ENCODE measurements around the gene CCDC81. TPM values are rescaled to one million over a fixed set of nuclear protein-coding genes. Genes with fewer than 3 reads are reported as not detected.

CCDC81 gene
- total and polyA plus RNA-seq, 2 of the 13 experiments (the other 11 are each of a cell fraction or from before 2014, with no cell fraction given) = 0.15 to 0.22 TPM

GRCh38 chr11:86463120-86463519 lies 88.4 kb downstream of the CCDC81 start (continued):
- TF ChIP-seq, protein P1, sequence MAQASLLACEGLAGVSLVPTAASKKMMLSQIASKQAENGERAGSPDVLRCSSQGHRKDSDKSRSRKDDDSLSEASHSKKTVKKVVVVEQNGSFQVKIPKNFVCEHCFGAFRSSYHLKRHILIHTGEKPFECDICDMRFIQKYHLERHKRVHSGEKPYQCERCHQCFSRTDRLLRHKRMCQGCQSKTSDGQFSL (CRISPR knock-in tag; IDR thresholded peaks at IDR 0.05) = no peak
- TF ChIP-seq TAF15 (IDR thresholded peaks at IDR 0.05; ENCODE audit: low read depth, low read length, poor library complexity, severe bottlenecking) (no peak), NFIC (IDR thresholded peaks at IDR 0.05; ENCODE audit: low read length) (no peak), MATR3 (CRISPR knock-in tag; IDR thresholded peaks at IDR 0.05) (no peak), EHMT2 (IDR thresholded peaks at IDR 0.05; ENCODE audit: borderline replicate concordance, low read depth, low read length) (no peak), CSRNP1 (CRISPR knock-in tag; IDR thresholded peaks at IDR 0.05) (no peak), HNRNPH1 (optimal IDR thresholded peaks at IDR 0.05; ENCODE audit: low read depth, low read length) (no peak), ZNF775 (CRISPR knock-in tag; IDR thresholded peaks at IDR 0.05; ENCODE audit: borderline replicate concordance) (no peak), YEATS4 (CRISPR knock-in tag; IDR thresholded peaks at IDR 0.05; ENCODE audit: borderline replicate concordance) (no peak), ZNF256 (CRISPR knock-in tag; conservative IDR thresholded peaks at IDR 0.05) (no peak), FOXJ3 (CRISPR knock-in tag; IDR thresholded peaks at IDR 0.05; ENCODE audit: borderline replicate concordance) (no peak)
- TF ChIP-seq, protein P2, sequence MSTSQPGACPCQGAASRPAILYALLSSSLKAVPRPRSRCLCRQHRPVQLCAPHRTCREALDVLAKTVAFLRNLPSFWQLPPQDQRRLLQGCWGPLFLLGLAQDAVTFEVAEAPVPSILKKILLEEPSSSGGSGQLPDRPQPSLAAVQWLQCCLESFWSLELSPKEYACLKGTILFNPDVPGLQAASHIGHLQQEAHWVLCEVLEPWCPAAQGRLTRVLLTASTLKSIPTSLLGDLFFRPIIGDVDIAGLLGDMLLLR (CRISPR knock-in tag; IDR thresholded peaks at IDR 0.05) = no peak
- TF ChIP-seq, protein P3, sequence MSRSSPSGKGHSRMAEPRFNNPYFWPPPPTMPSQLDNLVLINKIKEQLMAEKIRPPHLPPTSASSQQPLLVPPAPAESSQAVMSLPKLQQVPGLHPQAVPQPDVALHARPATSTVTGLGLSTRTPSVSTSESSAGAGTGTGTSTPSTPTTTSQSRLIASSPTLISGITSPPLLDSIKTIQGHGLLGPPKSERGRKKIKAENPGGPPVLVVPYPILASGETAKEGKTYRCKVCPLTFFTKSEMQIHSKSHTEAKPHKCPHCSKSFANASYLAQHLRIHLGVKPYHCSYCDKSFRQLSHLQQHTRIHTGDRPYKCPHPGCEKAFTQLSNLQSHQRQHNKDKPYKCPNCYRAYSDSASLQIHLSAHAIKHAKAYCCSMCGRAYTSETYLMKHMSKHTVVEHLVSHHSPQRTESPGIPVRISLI (CRISPR knock-in tag; IDR thresholded peaks at IDR 0.05; ENCODE audit: borderline replicate concordance) = no peak
